HEK293T (cell line): ENCODE data around the gene EHBP1L1.

Experiments used
- CTCF ChIA-PET: fragments of 350-600 bp; formaldehyde crosslinking; extraction: SDS; loops from one replicate; lab custom pipeline; 2021; ENCODE audit warnings: antibody characterized with exemption, inconsistent platforms; lab: Yijun Ruan, JAX
- POLR2A ChIA-PET: fragments of 350-600 bp; formaldehyde crosslinking; extraction: SDS; loops from one replicate; lab custom pipeline; 2020; ENCODE audit warnings: antibody characterized with exemption, inconsistent platforms; lab: Yijun Ruan, JAX
- DNase-seq: peaks from one replicate; pipeline ENCODE4 v3.0.0; 2012; ENCODE audit warnings: mixed read lengths; ENCODE audit errors: extremely low spot score
- ARNT ChIP-seq: fragments of 450-650 bp; IDR thresholded peaks from 2 replicates; pipeline ENCODE4 v1.6.1; 2017; ENCODE audit warnings: mild to moderate bottlenecking
- BHLHE40 ChIP-seq: fragments of 450-650 bp; IDR thresholded peaks from 2 replicates; pipeline ENCODE4 v1.6.1; 2016; ENCODE audit warnings: mild to moderate bottlenecking, moderate library complexity, borderline replicate concordance
- CTBP1 ChIP-seq: fragments of 450-650 bp; IDR thresholded peaks from 2 replicates; pipeline ENCODE4 v1.6.1; 2016; ENCODE audit warnings: borderline replicate concordance
- ELF4 ChIP-seq: fragments of 450-650 bp; IDR thresholded peaks from 2 replicates; pipeline ENCODE4 v1.6.1; 2017; ENCODE audit warnings: antibody characterized with exemption
- FOXA1 ChIP-seq: fragments of 450-650 bp; IDR thresholded peaks from 2 replicates; pipeline ENCODE4 v1.6.1; 2016; ENCODE audit warnings: mild to moderate bottlenecking
- FOXK2 ChIP-seq: fragments of 450-650 bp; IDR thresholded peaks from 2 replicates; pipeline ENCODE4 v1.6.1; 2016; ENCODE audit warnings: mild to moderate bottlenecking
- FOXM1 ChIP-seq: fragments of 450-650 bp; IDR thresholded peaks from 2 replicates; pipeline ENCODE4 v1.6.1; 2017; ENCODE audit warnings: mild to moderate bottlenecking, borderline replicate concordance
- HDGF ChIP-seq: fragments of 450-650 bp; IDR thresholded peaks from 2 replicates; pipeline ENCODE4 v1.6.1; 2017; ENCODE audit warnings: antibody characterized with exemption, borderline replicate concordance
- L3MBTL2 ChIP-seq: fragments of 450-650 bp; conservative IDR thresholded peaks from 2 replicates; pipeline ENCODE4 v1.6.1; 2016; ENCODE audit warnings: mild to moderate bottlenecking
- LEF1 ChIP-seq: fragments of 450-650 bp; IDR thresholded peaks from 2 replicates; pipeline ENCODE4 v1.6.1; 2017; ENCODE audit warnings: mild to moderate bottlenecking, borderline replicate concordance
- NFRKB ChIP-seq: fragments of 450-650 bp; IDR thresholded peaks from 2 replicates; pipeline ENCODE4 v1.6.1; 2016; ENCODE audit warnings: mild to moderate bottlenecking, moderate library complexity
- PKNOX1 ChIP-seq: fragments of 450-650 bp; IDR thresholded peaks from 2 replicates; pipeline ENCODE4 v1.6.1; 2016
- SP1 ChIP-seq: fragments of 450-650 bp; IDR thresholded peaks from 2 replicates; pipeline ENCODE4 v1.6.1; 2017
- SUZ12 ChIP-seq: fragments of 450-650 bp; IDR thresholded peaks from 2 replicates; pipeline ENCODE4 v1.6.1; 2016; ENCODE audit warnings: mild to moderate bottlenecking
- TARDBP ChIP-seq: fragments of 450-650 bp; IDR thresholded peaks from 2 replicates; pipeline ENCODE4 v1.6.1; 2016
- ZNF384 ChIP-seq: fragments of 450-650 bp; IDR thresholded peaks from 2 replicates; pipeline ENCODE4 v1.6.1; 2016

EHBP1L1 gene

DNA sequence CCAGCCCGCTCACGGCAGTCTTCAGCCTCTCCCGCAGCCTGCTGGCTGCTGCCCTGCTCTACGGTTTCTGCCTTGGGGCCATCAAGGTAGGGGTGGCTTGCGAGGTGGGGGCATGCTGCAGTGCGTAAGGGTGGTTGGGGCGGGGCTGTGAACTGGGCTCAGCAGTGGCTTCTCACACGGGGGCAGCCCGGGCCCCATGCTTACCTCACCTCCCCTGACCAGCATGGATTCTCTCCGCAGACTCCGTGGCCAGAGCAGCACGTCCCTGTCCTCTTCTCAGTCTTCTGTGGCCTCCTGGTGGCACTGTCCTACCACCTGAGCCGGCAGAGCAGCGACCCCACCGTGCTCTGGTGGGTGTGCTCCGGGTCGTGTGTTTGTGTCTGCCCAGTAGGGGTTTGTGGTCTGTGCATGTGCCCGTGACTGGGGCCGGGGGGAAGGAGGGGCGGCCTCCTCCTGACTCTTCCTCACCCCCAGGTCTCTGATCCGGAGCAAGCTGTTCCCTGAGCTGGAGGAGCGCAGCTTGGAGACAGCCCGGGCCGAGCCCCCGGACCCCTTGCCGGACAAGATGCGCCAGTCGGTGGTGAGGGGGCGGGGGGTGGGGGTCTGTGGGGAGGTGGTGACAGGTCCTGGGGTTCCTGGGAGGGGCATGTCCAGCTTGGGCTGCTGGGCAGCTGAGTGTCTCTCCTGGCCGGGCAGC, 49.2 kb downstream of the EHBP1L1 start:
- ChIA-PET CTCF (interaction anchor here (0.8 to 1.5 kb wide), 4 partner anchors 8 to 194 kb away, joined by 3 to 6 read pairs (median 4); partner anchors contain the start of gene SIPA1), POLR2A (interaction anchor here (2.3 kb wide), 1 partner anchor 13 kb away, joined by 7 read pairs; the partner anchor contains the start of gene SIPA1)
- DNase-seq = no peak
- TF ChIP-seq FOXM1 = no peak

DNA sequence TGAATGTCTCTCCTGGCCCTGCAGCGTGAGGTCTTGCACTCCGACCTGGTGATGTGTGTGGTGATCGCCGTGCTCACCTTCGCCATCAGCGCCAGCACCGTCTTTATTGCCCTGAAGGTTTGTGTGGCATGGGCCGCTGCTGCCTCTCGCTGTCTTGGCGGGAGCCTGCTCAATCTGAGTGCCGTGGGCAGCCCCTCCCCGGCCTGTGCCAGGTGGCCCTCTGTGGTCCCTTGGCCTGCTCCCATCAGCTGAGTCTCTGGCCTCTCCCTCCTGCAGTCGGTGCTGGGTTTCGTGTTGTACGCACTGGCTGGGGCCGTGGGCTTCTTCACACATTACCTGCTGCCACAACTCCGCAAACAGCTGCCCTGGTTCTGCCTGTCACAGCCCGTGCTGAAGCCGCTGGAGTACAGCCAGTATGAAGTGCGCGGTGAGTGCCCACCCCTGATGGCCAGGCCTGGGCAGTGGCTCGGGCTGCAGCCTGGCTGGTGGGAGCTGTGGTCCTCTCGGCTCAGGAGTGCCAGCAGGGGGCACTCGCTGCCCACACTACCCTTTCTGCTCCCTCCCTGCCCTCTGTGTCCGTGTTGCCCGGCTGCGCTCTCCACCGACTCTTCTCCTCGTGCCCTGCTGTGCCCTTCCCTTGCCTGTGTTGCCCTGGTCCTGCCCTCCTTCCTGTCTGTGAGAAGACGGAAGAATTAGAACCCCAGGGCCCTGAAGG, 49.9 kb downstream of the EHBP1L1 start:
- DNase-seq = peak; percentile 54
- ChIA-PET POLR2A (interaction anchor here (0.8 to 2.3 kb wide), 4 partner anchors 10 to 95 kb away, joined by 3 to 7 read pairs (median 4); partner anchors contain the start of genes PCNX3, RELA, RNASEH2C and SIPA1), CTCF (interaction anchor here (0.6 to 1.5 kb wide), 5 partner anchors 8 to 193 kb away, joined by 3 to 6 read pairs (median 5); partner anchors contain the start of gene SIPA1)
- no peak for TF ChIP-seq BHLHE40
- TF ChIP-seq SUZ12 = no peak
- TF ChIP-seq SP1 = no peak
- TF ChIP-seq FOXA1 = no peak
- TF ChIP-seq TARDBP = no peak

GRCh38 chr11:65627202-65627601, 51.3 kb downstream of the EHBP1L1 start:
- no peak for DNase-seq
- TF ChIP-seq L3MBTL2 = no peak
- TF ChIP-seq CTBP1 = no peak
- TF ChIP-seq BHLHE40 = no peak
- TF ChIP-seq FOXM1 = no peak
- TF ChIP-seq FOXA1 = no peak
- TF ChIP-seq PKNOX1 = no peak
- ChIA-PET POLR2A (interaction anchor here (1.0 to 2.3 kb wide), 3 partner anchors 11 to 262 kb away, joined by 3 to 7 read pairs (median 3); partner anchors contain the start of gene SIPA1), CTCF (interaction anchor here (0.6 kb wide), 1 partner anchor 153 kb away, joined by 3 read pairs; no protein-coding TSS in a partner anchor)

- POLR2A ChIA-PET = interaction anchor here (0.6 to 1.3 kb wide), 2 partner anchors 8 to 14 kb away, joined by 3 to 4 read pairs; partner anchors contain the start of genes PCNX3 and SIPA1
- CTCF ChIA-PET = no interaction called here
- TF ChIP-seq LEF1 = no peak
- no peak for DNase-seq
Measured at GRCh38 chr11:65629579-65629978, 53.7 kb downstream of the EHBP1L1 start.

GRCh38 chr11:65630215-65630614, 54.4 kb downstream of the EHBP1L1 start:
- DNase-seq = no peak
- TF ChIP-seq FOXK2 = no peak
- TF ChIP-seq SP1 = no peak
- no peak for TF ChIP-seq CTBP1
- TF ChIP-seq LEF1 = no peak
- TF ChIP-seq SUZ12 = no peak
- no peak for TF ChIP-seq HDGF
- no peak for TF ChIP-seq NFRKB
- ChIA-PET POLR2A (no interaction called here), CTCF (no interaction called here)

DNA sequence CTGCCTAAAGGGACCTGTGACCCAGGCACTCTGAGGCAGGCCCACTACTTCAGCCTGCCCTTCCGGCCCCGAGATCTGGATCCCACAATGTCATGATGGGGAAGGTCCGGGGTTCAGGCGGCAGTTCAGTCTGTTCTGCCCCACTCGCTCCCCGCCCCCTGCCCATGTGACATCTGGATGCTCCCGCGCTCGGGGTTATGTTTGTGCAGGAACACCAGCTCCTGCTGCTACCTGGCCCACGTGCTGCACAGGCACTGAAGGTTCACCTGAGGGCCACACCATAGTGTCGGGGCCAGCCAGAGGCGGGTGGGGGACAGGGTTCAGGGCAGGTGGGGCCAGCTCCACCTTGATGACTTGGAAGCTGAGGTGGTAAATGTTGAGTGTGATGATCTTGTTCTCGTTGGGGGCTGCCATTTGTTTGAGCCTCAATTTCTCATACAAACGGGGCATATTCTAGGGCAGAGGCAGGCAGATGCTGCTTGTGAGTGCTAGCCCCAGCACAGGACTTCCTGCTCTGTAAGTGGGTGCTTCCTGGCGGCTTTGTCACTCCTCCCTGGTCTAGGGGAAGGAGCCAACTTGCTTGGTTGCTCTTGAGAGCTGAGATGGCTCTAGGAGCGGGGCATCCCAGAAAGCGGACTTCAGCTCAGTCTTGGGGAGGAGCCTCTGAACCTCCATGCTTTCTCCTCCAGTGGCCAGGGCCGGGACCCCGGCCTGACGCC, 57.7 kb downstream of the EHBP1L1 start:
- TF ChIP-seq CTBP1 (no peak), TARDBP (no peak), LEF1 (no peak), SP1 (no peak), ARNT (no peak), HDGF (no peak), FOXK2 (no peak), SUZ12 (no peak), ZNF384 (no peak), FOXM1 (no peak)
- no peak for DNase-seq
- ChIA-PET CTCF (no interaction called here), POLR2A (interaction anchor here (1.0 to 2.3 kb wide), 3 partner anchors 16 to 20 kb away, joined by 4 to 8 read pairs (median 6); partner anchors contain the start of gene PCNX3)

GRCh38 chr11:65634109-65634436, 58.2 kb downstream of the EHBP1L1 start:
- ChIA-PET POLR2A (no interaction called here), CTCF (no interaction called here)
- no peak for DNase-seq
- no peak for TF ChIP-seq PKNOX1
- no peak for TF ChIP-seq L3MBTL2
- no peak for TF ChIP-seq HDGF
- no peak for TF ChIP-seq ARNT
- no peak for TF ChIP-seq SP1
- no peak for TF ChIP-seq FOXK2
- no peak for TF ChIP-seq LEF1
- TF ChIP-seq FOXM1 = no peak
- no peak for TF ChIP-seq TARDBP
- TF ChIP-seq ZNF384 = no peak
- no peak for TF ChIP-seq ELF4
- no peak for TF ChIP-seq BHLHE40
- TF ChIP-seq FOXA1 = no peak
- TF ChIP-seq SUZ12 = no peak
- TF ChIP-seq CTBP1 = no peak
- no peak for TF ChIP-seq NFRKB
